ENCODE data around the gene MYL3.

- TF ChIP-seq, protein P1, sequence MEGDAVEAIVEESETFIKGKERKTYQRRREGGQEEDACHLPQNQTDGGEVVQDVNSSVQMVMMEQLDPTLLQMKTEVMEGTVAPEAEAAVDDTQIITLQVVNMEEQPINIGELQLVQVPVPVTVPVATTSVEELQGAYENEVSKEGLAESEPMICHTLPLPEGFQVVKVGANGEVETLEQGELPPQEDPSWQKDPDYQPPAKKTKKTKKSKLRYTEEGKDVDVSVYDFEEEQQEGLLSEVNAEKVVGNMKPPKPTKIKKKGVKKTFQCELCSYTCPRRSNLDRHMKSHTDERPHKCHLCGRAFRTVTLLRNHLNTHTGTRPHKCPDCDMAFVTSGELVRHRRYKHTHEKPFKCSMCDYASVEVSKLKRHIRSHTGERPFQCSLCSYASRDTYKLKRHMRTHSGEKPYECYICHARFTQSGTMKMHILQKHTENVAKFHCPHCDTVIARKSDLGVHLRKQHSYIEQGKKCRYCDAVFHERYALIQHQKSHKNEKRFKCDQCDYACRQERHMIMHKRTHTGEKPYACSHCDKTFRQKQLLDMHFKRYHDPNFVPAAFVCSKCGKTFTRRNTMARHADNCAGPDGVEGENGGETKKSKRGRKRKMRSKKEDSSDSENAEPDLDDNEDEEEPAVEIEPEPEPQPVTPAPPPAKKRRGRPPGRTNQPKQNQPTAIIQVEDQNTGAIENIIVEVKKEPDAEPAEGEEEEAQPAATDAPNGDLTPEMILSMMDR (IDR thresholded peaks at IDR 0.05): no peak
- TF ChIP-seq POLR2AphosphoS5 (IDR thresholded peaks at IDR 0.05) (no peak), POLR2A (IDR thresholded peaks at IDR 0.05) (no peak)
These were observed 32.4 kb downstream of the MYL3 start for GRCh38 chr3:46830801-46831200.

Measured in breast epithelium (tissue), 3 donors.